ENCODE results near the gene BAHD1.

The BAHD1 gene

GRCh38 chr15:40440743-40441564 is at the start of gene BAHD1:
Gene BAHD1 (plus strand): TSS chr15:40440953. CDS start chr15:40458465, 17,512 bp downstream.
- DNase-seq (ENCODE audit: low read depth): peak; percentile 85

DNA sequence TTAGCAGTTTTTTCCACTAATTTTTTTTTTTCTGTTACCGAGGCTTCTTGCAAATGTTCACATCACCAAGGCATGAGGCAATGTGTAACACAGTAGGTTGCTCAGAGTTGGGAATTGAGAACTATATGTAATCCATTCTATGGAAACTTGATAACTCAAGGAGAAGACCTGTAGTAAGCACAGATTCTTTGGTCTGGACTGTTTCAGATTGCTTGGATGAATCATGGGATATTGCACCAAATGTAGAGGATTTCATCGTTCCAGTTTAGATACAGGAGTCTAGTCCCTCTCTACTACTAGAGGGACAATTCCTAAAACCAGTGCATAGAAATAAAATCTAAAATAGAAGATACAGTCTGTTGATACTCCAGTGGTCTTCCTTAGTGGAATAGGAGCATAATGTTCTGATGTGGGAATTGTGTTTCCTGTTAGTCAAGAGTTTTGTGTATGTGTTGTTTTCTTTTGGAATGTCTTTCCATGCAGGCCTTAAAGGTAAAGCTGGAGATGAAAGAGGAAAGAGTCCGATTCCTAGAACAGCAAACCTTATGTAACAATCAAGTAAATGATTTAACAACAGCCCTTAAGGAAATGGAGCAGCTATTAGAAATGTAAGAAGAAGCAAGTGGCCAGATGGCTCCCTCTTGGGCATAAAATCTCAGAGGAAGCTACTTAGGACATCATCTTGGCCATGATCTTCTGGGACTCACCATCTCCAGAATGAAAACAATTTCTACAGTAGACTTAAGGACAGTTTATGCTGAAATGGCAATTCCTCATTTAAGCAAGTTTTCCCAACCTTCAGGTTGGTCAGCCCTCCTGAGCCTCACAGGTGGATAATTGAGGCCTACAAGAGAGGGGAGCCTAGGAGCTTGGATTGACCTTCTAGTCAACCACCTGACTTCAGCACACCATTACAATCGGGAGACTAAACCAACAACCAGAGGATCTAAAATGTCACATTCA is 47.5 kb upstream of the BAHD1 start:
- DNase-seq (ENCODE audit: low read depth): no peak

- no peak for DNase-seq (ENCODE audit: low read depth)
Observed at GRCh38 chr15:40397688-40398412, 42.9 kb upstream of the BAHD1 start.

- no peak for DNase-seq (ENCODE audit: low read depth)
Observed at GRCh38 chr15:40398413-40398873, 42.3 kb upstream of the BAHD1 start.

DNA sequence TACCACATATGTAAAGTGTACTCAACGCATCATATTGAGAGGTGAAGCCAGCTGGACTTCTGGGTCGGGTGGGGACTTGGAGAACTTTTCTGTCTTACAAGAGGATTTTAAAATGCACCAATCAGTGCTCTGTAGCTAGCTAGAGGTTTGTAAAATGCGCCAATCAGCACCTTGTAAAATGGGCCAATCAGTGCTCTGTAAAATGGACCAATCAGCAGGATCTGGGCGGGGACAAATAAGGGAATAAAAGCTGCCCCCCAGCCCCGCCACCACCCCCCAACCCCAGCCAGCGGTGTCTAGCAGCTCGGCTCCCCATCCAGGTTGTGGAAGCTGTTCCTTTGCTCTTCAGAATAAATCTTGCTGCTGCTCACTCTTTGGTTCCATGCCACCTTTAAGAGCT is 41.4 kb upstream of the BAHD1 start:
- no peak for DNase-seq (ENCODE audit: low read depth)

GRCh38 chr15:40405501-40406381 is 35.0 kb upstream of the BAHD1 start, which contains the start of gene IVD:
Gene IVD (plus strand): TSS chr15:40405795. CDS start chr15:40405828, 33 bp downstream.
- peak; percentile 66 for DNase-seq (ENCODE audit: low read depth)

- no peak for DNase-seq (ENCODE audit: low read depth)
Observed at GRCh38 chr15:40407330-40407990, 33.3 kb upstream of the BAHD1 start.

DNA sequence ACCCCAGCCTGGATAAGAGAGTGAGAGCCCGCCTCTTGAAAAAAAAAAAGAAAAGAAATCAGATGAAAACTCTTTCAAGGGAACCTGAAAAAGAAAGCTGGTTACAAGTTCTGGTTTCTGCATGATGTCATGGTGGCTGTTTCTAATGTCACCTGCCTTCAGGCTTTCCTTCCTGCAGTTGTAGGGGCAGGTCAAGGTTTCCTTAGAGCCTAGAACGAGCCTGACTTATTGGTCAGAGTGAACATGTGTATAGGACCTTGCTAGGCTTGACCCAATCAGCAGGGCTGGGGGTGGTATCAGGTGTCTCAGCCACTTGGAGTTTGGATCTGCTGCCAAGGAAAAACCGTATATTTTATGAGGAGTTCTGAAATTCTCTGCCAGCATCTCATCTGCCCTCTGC is 31.4 kb upstream of the BAHD1 start:
- DNase-seq (ENCODE audit: low read depth): no peak

DNA sequence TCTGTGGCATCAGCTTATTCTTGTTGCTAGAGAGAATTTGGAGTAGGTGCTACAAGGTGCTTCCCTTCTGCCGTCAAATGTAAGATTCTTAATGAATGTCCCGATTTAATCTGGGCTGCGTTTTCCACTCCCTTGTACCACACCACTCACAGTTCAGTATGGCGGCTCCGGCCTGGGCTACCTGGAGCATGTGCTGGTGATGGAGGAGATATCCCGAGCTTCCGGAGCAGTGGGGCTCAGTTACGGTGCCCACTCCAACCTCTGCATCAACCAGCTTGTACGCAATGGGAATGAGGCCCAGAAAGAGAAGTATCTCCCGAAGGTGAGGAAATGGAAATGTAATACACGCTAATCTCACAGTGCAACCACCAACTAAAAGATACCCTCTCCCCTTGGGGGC is 30.3 kb upstream of the BAHD1 start:
- DNase-seq (ENCODE audit: low read depth): no peak

GRCh38 chr15:40412095-40412759 is 28.5 kb upstream of the BAHD1 start:
- no peak for DNase-seq (ENCODE audit: low read depth)

DNA sequence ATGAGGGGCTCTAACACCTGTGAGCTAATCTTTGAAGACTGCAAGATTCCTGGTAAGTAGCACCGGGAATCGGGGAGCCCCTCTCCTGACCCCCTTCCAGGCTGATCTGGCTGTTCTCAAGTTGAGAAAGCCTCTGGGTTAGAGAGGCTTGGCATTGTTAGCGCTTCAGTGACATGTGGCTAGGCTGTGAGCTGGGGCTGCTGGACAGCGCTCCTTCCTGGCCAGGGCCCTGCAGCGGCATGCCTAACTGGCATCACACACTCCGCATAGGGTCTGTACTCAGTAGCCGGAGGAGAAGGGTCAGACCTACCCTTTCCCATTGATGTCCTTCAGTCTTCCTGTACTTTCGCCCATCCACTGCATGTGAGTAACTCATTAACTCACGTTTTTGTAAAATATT is 27.7 kb upstream of the BAHD1 start:
- DNase-seq (ENCODE audit: low read depth): no peak

- DNase-seq (ENCODE audit: low read depth): no peak
Observed at GRCh38 chr15:40414816-40415215, 25.9 kb upstream of the BAHD1 start.

GRCh38 chr15:40415226-40415625 is 25.5 kb upstream of the BAHD1 start:
- DNase-seq (ENCODE audit: low read depth): no peak

DNA sequence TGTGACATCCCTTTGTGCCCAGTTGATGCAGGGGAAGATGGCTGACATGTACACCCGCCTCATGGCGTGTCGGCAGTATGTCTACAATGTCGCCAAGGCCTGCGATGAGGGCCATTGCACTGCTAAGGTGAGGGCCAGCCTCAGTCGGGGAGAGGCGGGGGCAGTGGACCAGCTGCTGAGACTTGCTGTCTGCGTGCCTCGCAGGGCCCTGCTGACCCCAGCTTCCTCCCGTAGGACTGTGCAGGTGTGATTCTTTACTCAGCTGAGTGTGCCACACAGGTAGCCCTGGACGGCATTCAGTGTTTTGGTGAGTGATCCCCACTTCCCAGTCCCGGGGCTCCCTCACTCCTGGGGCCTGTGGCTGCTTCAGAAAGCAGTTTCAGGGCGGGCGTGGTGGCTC is 24.7 kb upstream of the BAHD1 start:
- no peak for DNase-seq (ENCODE audit: low read depth)

DNA sequence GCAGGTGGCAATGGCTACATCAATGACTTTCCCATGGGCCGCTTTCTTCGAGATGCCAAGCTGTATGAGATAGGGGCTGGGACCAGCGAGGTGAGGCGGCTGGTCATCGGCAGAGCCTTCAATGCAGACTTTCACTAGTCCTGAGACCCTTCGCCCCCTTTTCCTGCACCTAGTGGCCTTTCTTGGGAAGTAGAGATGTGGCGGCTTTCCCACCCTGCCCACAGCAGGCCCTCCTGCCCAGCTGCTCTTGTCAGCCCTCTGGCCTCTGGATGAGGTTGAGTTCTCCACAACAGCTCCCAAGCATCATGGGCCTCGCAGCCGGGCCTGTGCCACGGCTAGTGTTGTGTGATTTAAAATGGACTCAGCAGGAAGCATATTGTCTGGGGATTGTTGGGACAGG is 22.6 kb upstream of the BAHD1 start:
- no peak for DNase-seq (ENCODE audit: low read depth)

GRCh38 chr15:40420071-40420713 is 20.6 kb upstream of the BAHD1 start:
- DNase-seq (ENCODE audit: low read depth): no peak

- no peak for DNase-seq (ENCODE audit: low read depth)
Observed at GRCh38 chr15:40420793-40421192, 20.0 kb upstream of the BAHD1 start.

DNA sequence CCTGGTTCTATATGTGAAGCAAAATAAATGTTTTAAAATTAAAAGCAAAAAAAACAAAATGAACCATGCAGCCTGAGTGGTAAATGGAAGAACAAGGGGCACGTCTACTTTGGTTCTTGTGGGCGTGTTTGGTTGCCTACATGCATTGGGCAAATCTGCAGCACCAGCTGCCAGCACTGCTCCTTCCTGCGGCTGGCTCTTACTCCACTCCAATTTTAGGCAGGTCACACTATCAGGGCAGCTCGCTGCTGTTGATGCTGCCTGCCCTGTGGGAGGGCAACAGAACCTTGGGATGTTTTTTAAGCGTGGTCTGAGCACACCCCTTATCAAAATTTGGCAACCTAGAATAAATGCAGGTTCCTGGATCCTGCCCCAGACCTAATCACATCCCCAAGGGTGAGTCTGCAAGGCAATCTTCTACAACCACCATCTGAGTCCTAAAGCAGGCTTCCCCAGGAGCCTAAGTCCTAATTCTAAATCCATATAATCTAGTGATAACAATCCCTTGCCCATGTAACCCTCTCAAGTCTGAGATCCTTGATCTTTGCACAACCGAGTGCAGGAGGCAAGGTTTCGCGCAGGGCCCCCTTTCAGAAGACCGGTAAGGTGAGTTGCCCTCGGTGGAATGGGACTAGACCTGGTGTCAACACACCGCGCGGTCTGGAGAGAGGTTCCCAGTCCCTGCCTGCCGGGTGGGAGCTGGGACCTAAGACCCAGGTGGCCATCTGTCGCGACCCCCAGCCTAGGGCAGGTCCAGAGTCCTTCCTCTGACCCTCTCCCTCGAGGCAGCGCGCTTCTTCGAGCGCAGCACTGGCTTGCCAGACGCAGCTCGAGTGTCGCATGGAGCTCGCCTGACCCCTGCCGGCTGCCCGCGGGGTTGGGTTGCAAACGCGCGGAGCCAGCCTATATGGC is 19.3 kb upstream of the BAHD1 start:
- peak; percentile 74 for DNase-seq (ENCODE audit: low read depth)

Measured in stimulated activated CD8-positive, alpha-beta memory T cell treated with anti-CD3 and anti-CD28 coated beads, Interleukin-15, amount 100 ng/mL, for 24 hours (primary cell).